GM19193 (cell line): Measurements from ENCODE around the gene TSHZ2.

ENCODE experiments used
- POLR2A ChIP-seq: IDR thresholded peaks from 4 replicates; pipeline ENCODE4 v1.6.1; 2011; ENCODE audit not compliant: insufficient read depth, insufficient read length; ENCODE audit errors: extremely low read depth

TSHZ2 gene

GRCh38 chr20:53030061-53030460, 57.9 kb downstream of the TSHZ2 start:
- TF ChIP-seq POLR2A: no peak

GRCh38 chr20:53032046-53032445, 59.9 kb downstream of the TSHZ2 start:
- TF ChIP-seq POLR2A: no peak

- no peak for TF ChIP-seq POLR2A
Observed at GRCh38 chr20:53032478-53032932, 60.3 kb downstream of the TSHZ2 start.

GRCh38 chr20:53033176-53033575, 61.0 kb downstream of the TSHZ2 start:
- no peak for TF ChIP-seq POLR2A

- TF ChIP-seq POLR2A: no peak
Observed at GRCh38 chr20:53034899-53035298, 62.7 kb downstream of the TSHZ2 start.

GRCh38 chr20:53036992-53037391, 64.8 kb downstream of the TSHZ2 start:
- TF ChIP-seq POLR2A: no peak

- TF ChIP-seq POLR2A: no peak
Observed at GRCh38 chr20:53037621-53038020, 65.5 kb downstream of the TSHZ2 start.

- no peak for TF ChIP-seq POLR2A
Observed at GRCh38 chr20:53038299-53038698, 66.1 kb downstream of the TSHZ2 start.

GRCh38 chr20:53040693-53041589, 68.8 kb downstream of the TSHZ2 start:
- no peak for TF ChIP-seq POLR2A

GRCh38 chr20:53042521-53042920, 70.4 kb downstream of the TSHZ2 start:
- TF ChIP-seq POLR2A: no peak

GRCh38 chr20:53044296-53044695, 72.1 kb downstream of the TSHZ2 start:
- no peak for TF ChIP-seq POLR2A

GRCh38 chr20:53045941-53046340, 73.8 kb downstream of the TSHZ2 start:
- no peak for TF ChIP-seq POLR2A

GRCh38 chr20:53047203-53047602, 75.0 kb downstream of the TSHZ2 start:
- TF ChIP-seq POLR2A: no peak

GRCh38 chr20:53048387-53048786, 76.2 kb downstream of the TSHZ2 start:
- TF ChIP-seq POLR2A: no peak

- TF ChIP-seq POLR2A: no peak
Observed at GRCh38 chr20:53050338-53050737, 78.2 kb downstream of the TSHZ2 start.

- no peak for TF ChIP-seq POLR2A
Observed at GRCh38 chr20:53052380-53052779, 80.2 kb downstream of the TSHZ2 start.
